Measurements from ENCODE around the gene PRX.
"Not testable (repeated sequence)": the region's sequence is repeated elsewhere in the genome, so short reads cannot be mapped to it uniquely, and the experiment has no call there.

Gene PRX

GRCh38 chr19:40414542-40415535, 1.7 kb upstream of the PRX start:
- peak; percentile 52 for DNase-seq (ENCODE audit: low spot score)

GRCh38 chr19:40412866-40413265, 312 bp downstream of the PRX start:
- DNase-seq (ENCODE audit: low spot score) = no peak

GRCh38 chr19:40411958-40412499, 1.1 kb downstream of the PRX start:
- no peak for DNase-seq (ENCODE audit: low spot score)

GRCh38 chr19:40411125-40411842, 1.9 kb downstream of the PRX start:
- no peak for DNase-seq (ENCODE audit: low spot score)

DNA sequence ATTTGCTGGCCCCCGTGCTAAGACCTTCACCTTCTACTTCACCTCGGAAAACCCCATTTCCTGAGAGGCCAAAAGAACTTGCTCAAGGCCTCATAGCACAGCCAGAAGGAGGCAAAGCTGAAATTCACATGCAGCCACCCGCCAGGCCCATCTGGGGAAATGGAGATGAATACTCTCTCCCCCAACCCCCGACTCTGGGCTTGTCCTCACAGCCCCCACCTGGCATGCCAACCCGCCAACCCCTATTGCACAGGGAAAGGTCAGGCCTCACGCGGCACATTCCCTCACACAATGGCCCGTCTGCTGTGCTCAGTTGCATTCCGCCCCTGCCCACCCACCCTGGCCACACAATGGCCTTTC, 3.2 kb downstream of the PRX start:
- DNase-seq (ENCODE audit: low spot score) = no peak

GRCh38 chr19:40408598-40408925, 4.6 kb downstream of the PRX start:
- not testable (repeated sequence) for DNase-seq (ENCODE audit: low spot score)

GRCh38 chr19:40407714-40408597, 5.2 kb downstream of the PRX start:
- no peak for DNase-seq (ENCODE audit: low spot score)

DNA sequence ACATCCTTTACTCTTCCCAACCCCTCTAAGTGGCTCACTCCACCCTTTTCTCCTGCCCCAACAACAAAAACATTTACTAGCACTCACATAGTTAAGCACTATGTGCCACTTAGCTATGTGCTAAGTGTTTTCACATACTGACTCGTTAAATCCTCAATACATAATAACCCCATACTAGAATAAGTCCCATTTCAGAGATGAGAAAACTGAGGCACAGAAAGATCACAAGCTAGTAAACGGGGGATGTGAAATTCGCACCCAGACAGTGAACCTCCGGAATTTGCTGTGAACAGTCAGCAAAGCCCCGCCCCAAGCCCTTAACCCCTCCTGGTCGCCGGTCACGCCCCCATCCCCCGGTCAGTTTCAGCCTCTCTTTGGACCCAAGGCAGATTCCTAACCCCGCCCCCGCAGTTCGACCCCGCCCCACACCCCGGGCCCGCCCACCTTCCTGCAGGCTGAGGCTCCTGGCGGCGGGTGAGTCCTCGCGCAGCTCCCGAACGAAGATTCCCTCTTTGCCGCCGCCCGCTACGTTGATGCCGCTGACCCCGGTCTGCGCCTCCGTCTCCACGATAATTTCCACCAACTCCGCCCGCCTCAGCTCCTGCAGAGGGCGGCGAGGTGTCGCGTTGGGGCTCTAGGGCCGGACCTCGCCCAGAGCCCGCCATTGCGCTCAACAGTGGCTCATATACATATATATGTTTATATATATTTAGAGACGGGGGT, 9.8 kb downstream of the PRX start:
- DNase-seq (ENCODE audit: low spot score) = peak; percentile 98

DNA sequence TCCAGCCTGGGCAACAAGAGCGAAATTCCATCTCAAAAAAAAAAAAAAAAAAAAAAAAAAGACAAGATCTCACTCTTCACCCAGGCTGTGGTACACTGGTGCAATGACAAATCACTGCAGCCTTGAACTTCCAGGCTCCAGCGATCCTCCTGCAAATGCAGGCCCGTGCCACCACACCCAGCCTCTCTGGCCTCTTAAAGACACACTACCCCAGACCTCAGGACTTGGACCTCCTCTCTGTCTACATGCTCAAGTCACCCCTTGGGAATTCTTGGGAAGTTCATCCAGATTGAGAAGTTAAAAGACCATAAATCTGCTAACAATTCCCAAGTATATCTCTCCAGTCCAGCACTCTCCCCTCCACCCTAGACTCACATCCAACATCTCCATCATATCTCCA, 12.6 kb downstream of the PRX start:
- DNase-seq (ENCODE audit: low spot score) = no peak

DNA sequence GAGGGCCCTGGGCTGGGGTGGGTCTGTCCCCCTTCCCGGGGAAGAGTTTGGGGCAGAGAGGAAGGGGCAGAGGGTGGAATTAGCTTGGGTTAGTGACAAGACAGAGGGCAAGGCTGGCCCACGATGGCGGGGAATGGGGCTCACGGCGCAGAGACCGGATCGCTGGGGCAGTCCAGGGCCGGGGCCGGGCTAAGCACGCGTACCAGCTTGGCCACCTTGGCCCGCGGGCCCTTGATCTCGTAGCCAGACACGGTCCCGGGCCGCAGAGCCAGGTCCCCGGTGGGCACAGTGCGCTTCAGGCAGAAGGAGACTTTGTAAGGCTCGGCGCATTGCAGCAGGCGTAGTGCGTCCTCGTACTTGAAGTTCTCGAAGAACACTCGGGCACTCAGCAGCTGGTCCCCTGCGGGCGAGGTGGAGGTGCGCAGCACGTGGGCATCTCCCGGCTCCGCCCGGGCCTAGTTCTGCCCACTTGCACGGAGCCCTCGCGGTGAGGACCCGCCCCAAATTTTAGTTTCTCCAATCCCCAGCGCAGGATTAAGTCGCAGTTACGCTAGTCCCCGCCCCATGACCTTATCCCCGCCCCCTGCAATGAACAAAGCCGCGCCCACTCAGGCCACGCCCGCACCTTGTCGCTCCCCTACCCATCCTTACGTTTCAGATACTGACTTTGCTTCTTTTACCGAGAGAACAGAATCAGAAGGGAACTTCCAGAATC, 14.6 kb downstream of the PRX start:
- peak; percentile 85 for DNase-seq (ENCODE audit: low spot score)

DNA sequence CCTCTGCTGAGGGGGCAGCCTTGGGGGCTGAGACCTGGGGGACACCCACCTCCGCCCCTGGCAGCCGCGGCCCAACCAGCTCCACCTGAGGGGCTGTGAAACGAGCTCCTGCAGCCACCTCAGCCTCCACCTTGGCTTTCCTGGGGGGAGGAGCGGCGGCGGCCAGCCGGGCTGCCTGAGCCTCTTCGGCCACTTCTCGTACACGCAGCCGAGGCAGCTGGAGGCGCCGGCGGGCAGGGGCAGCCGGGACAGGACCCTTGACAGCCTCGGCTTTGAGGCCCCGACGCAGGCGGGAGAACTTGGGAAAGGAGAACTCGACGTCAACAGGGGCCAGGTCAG, 15.6 kb downstream of the PRX start:
- DNase-seq (ENCODE audit: low spot score) = no peak

DNA sequence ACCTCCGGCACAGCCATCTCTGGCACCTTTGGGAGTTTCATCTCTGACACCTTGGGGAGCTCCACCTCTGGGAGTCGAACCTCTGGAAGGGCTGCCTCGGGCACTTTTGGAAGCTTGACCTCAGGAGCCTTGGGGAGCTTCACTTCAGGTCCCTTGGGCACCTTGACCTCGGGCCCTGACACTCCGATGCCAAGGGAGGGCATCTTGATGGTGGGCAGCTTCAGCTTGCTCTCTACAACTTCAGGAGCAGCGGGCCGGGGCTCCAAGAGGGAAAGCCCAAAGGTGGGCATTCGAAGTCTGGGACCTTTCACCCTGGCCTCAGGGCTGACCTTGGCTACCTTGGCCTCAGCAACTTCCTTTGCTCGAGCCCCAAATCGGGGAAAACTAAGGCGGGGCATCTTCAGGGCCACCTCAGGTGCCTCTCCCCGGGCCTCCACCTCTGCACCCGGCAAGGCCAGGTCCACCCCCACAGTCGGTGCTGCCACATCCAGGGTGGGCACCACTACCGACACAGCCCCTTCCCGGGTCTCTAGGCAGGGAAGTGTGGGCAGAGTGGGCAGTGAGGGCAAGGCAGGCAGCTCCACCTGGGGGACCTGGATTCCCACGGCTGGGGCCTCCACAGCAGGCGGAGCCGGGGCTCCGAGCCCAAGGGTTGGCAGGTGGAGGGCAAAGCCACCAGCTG, 16.2 kb downstream of the PRX start:
- DNase-seq (ENCODE audit: low spot score) = no peak

GRCh38 chr19:40395956-40396355, 17.2 kb downstream of the PRX start:
- no peak for DNase-seq (ENCODE audit: low spot score)

DNA sequence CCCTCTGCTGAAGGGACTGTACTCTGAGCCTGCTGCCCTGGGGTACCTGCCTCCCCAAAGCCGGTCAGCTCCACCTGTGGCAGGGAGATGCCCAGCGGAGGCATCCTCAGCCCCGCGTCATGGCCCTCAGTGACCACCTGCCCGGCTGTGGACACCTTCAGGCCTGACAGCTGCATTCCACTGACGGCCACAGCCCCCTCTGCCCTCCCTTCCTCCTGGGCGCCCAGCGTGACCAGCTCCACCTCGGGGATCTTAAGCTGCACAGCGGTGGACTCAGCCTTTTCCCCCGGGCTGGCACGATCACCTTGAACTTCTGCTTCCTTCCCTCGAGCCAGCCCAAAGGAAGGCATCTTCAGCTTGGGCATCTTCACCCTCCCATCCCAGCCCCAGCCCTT, 18.4 kb downstream of the PRX start:
- DNase-seq (ENCODE audit: low spot score) = no peak

DNA sequence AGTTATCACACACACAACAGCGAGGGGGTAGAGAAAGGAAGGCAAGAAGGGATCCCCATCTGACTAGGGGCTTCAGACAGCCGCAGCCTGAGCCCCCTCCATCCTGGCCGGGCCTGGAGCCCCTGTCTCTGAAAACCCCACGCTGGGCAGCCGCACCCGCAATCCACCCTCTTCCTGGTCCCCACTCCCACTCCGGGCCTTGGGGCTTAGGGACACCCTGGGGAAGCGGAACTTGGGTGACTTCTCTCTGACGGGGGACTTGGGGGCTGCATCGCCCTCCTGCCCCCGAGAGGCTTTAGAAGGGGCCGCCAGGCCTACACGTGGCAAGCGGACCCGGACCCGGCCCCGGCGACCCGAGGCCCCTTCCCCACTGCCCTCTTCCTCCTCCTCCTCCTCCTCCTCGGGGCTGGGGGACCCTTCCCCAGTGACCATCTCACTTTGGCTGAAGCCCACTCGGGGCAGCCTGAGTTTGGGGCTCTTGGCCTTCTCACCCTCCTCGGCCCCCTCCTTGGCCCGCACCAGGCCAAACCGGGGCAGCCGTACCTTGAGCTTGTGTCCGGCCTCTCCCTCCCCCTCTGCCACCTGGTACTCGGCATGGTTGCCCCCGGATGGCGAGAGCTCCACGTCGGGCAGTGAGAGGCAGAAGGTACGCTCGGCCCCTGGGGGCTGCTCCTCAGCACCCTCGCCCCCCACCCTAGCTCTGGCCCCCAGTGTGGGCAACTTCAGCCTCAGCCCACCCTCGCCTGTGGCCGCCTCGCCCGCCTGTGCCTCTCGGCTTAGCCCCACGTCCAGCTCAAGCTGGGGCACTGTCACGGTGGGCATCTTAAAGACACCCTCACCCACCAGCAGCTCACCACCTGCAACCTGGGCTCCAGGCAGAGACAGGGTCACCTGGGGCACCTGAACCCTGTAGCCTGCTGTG, 19.0 kb downstream of the PRX start:
- DNase-seq (ENCODE audit: low spot score) = no peak

GRCh38 chr19:40392894-40393517, 20.2 kb downstream of the PRX start:
- no peak for DNase-seq (ENCODE audit: low spot score)

GRCh38 chr19:40392123-40392522, 21.1 kb downstream of the PRX start:
- DNase-seq (ENCODE audit: low spot score) = no peak

GRCh38 chr19:40390084-40390742, 23.0 kb downstream of the PRX start, which contains the start of gene HIPK4:
TSS of gene HIPK4 (minus strand) at chr19:40390181. CDS start at chr19:40389902, 279 bp downstream.
- DNase-seq (ENCODE audit: low spot score) = no peak

All from ecto neural progenitor cell (in vitro differentiated cells).